GM19351 (cell line): ENCODE data around the gene PERCC1.
"Not testable (repeated sequence)": the region's sequence is repeated elsewhere in the genome, so short reads cannot be mapped to it uniquely, and the experiment has no call there.

Source experiments
- ATAC-seq: cut with Tn5 transposase; IDR thresholded peaks from one replicate; pipeline ENCODE4 v1.9.1; 2021; ENCODE audit warnings: mild to moderate bottlenecking, moderate library complexity; ENCODE audit not compliant: unreplicated experiment

The PERCC1 gene

GRCh38 chr16:1433263-1433560 is 2.3 kb downstream of the PERCC1 start:
- no peak for ATAC-seq

GRCh38 chr16:1433756-1434155 is 2.9 kb downstream of the PERCC1 start:
- no peak for ATAC-seq

GRCh38 chr16:1434644-1435592 is 4.0 kb downstream of the PERCC1 start:
- no peak for ATAC-seq

GRCh38 chr16:1435921-1436697 is 5.2 kb downstream of the PERCC1 start:
- no peak for ATAC-seq

GRCh38 chr16:1436731-1437355 is 6.0 kb downstream of the PERCC1 start:
- no peak for ATAC-seq

- no peak for ATAC-seq
These were observed 6.7 kb downstream of the PERCC1 start for GRCh38 chr16:1437606-1438005.

- ATAC-seq: no peak
These were observed 7.6 kb downstream of the PERCC1 start for GRCh38 chr16:1438229-1439057.

GRCh38 chr16:1439058-1439698 is 8.3 kb downstream of the PERCC1 start:
- ATAC-seq: no peak

- ATAC-seq: not testable (repeated sequence)
These were observed 8.8 kb downstream of the PERCC1 start for GRCh38 chr16:1439699-1440074.

GRCh38 chr16:1441391-1441829 is 10.5 kb downstream of the PERCC1 start:
- ATAC-seq: no peak

- no peak for ATAC-seq
These were observed 11.8 kb downstream of the PERCC1 start for GRCh38 chr16:1442697-1443096.

GRCh38 chr16:1443403-1443973 is 12.6 kb downstream of the PERCC1 start:
- no peak for ATAC-seq

- ATAC-seq: no peak
These were observed 13.3 kb downstream of the PERCC1 start, which contains the start of gene CCDC154 for GRCh38 chr16:1443980-1444729. TSS of gene CCDC154 (minus strand) at chr16:1444556. CDS start at chr16:1444322, 234 bp downstream.

- no peak for ATAC-seq
These were observed 14.0 kb downstream of the PERCC1 start for GRCh38 chr16:1444730-1445517.

- no peak for ATAC-seq
These were observed 14.8 kb downstream of the PERCC1 start for GRCh38 chr16:1445518-1446203.

GRCh38 chr16:1446296-1447080 is 15.6 kb downstream of the PERCC1 start:
- no peak for ATAC-seq

GRCh38 chr16:1447965-1448364 is 17.1 kb downstream of the PERCC1 start:
- ATAC-seq: no peak
